Measurements from ENCODE around the gene C1orf115. TPM values are rescaled to one million over a fixed set of nuclear protein-coding genes. Genes with fewer than 3 reads are reported as not detected.
"Not testable (repeated sequence)": the region's sequence is repeated elsewhere in the genome, so short reads cannot be mapped to it uniquely, and the experiment has no call there.

The C1orf115 gene
- total RNA-seq, 1 donor, result 3.5 TPM

- DNase-seq (ENCODE audit: low read depth), result no peak
- TF ChIP-seq CTCF (IDR thresholded peaks at IDR 0.05; ENCODE audit: insufficient read depth, low read depth, low read length), result no peak
- no peak overlapping the region for H3K4me3 ChIP-seq (ENCODE audit: low read depth, low read length)
Measured at GRCh38 chr1:220682901-220683576, 7.1 kb upstream of the C1orf115 start.

- DNase-seq (ENCODE audit: low read depth); H3K4me3 ChIP-seq (ENCODE audit: low read depth, low read length): not testable (repeated sequence)
Measured at GRCh38 chr1:220683716-220684115, 6.4 kb upstream of the C1orf115 start.

- DNase-seq (ENCODE audit: low read depth), result no peak
- no peak overlapping the region for H3K4me3 ChIP-seq (ENCODE audit: low read depth, low read length)
- TF ChIP-seq CTCF (IDR thresholded peaks at IDR 0.05; ENCODE audit: insufficient read depth, low read depth, low read length), result no peak
Measured at GRCh38 chr1:220684890-220685289, 5.3 kb upstream of the C1orf115 start.

- no peak for TF ChIP-seq CTCF (IDR thresholded peaks at IDR 0.05; ENCODE audit: insufficient read depth, low read depth, low read length)
- DNase-seq (ENCODE audit: low read depth), result no peak
- H3K4me3 ChIP-seq (ENCODE audit: low read depth, low read length), result no peak overlapping the region
Measured at GRCh38 chr1:220685879-220686278, 4.3 kb upstream of the C1orf115 start.

- no peak overlapping the region for H3K4me3 ChIP-seq (ENCODE audit: low read depth, low read length)
- no peak for TF ChIP-seq CTCF (IDR thresholded peaks at IDR 0.05; ENCODE audit: insufficient read depth, low read depth, low read length)
- no peak for DNase-seq (ENCODE audit: low read depth)
Measured at GRCh38 chr1:220687809-220688208, 2.4 kb upstream of the C1orf115 start.

GRCh38 chr1:220689666-220690065 is 497 bp upstream of the C1orf115 start:
- H3K4me3 ChIP-seq (ENCODE audit: low read depth, low read length), result peak overlapping the region; percentile 60
- DNase-seq (ENCODE audit: low read depth), result no peak
- TF ChIP-seq CTCF (IDR thresholded peaks at IDR 0.05; ENCODE audit: insufficient read depth, low read depth, low read length), result no peak

- DNase-seq (ENCODE audit: low read depth), result no peak
- peak overlapping the region; percentile 60 for H3K4me3 ChIP-seq (ENCODE audit: low read depth, low read length)
- no peak for TF ChIP-seq CTCF (IDR thresholded peaks at IDR 0.05; ENCODE audit: insufficient read depth, low read depth, low read length)
Measured at GRCh38 chr1:220691053-220691684, 1.0 kb downstream of the C1orf115 start.

Data from fibroblast of villous mesenchyme (primary cell).